ENCODE results near the gene ELMO1. TPM values are rescaled to one million over a fixed set of nuclear protein-coding genes. Genes with fewer than 3 reads are reported as not detected.

The ELMO1 gene
- total and polyA plus RNA-seq, 4 donors, result 6.7 to 51.5 (median 14.8) TPM

- Histone ChIP-seq H3K4me3 (ENCODE audit: low read depth in 1 of 3, low read length in 3 of 3) (no peak overlapping the region), H3K9me3 (ENCODE audit: control insufficient read depth in 4 of 4, low read length in 3 of 4) (peaks cover 0 to 6% (median 2%) of the 10 kb centered on the region in 4 donors), H3K27me3 (ENCODE audit: control insufficient read depth in 4 of 4, insufficient read depth in 4 of 4, low read length in 3 of 4) (no peaks in the 10 kb centered on the region), H3K36me3 (ENCODE audit: control insufficient read depth in 4 of 4, insufficient read depth in 3 of 4, low read depth in 1 of 4, low read length in 3 of 4) (no peaks in the 10 kb centered on the region), H3K9ac (ENCODE audit: low read depth in 1 of 2, low read length in 2 of 2) (no peak overlapping the region), H3K27ac (ENCODE audit: low read depth in 1 of 2, low read length in 2 of 2) (no peak overlapping the region), H3K4me1 (ENCODE audit: control insufficient read depth in 4 of 4, insufficient read depth in 4 of 4, low read length in 3 of 4) (peaks cover 0 to 4% (median 0%) of the 10 kb centered on the region in 4 donors)
- DNase-seq (ENCODE audit: low spot score), result no peak
- WGBS, result 96% methylated on average over 4 of the region's 4 CpGs
- no peak for TF ChIP-seq GABPA (IDR thresholded peaks at IDR 0.05 in 1 of 2, conservative IDR thresholded peaks at IDR 0.05 in 1 of 2)
- TF ChIP-seq JUND (IDR thresholded peaks at IDR 0.05), result no peak
- TF ChIP-seq HNF4G (IDR thresholded peaks at IDR 0.05), result no peak
- TF ChIP-seq RXRA (IDR thresholded peaks at IDR 0.05), result no peak
- TF ChIP-seq REST (IDR thresholded peaks at IDR 0.05), result no peak
- TF ChIP-seq EGR1 (IDR thresholded peaks at IDR 0.05; ENCODE audit: low read depth in 2 of 2), result no peak
- TF ChIP-seq HNF4A (conservative IDR thresholded peaks at IDR 0.05), result no peak
- no peak for TF ChIP-seq MAX (IDR thresholded peaks at IDR 0.05)
- no peak for TF ChIP-seq FOXA1 (IDR thresholded peaks at IDR 0.05)
- TF ChIP-seq YY1 (IDR thresholded peaks at IDR 0.05), result no peak
- TF ChIP-seq RAD21 (IDR thresholded peaks at IDR 0.05), result no peak
- no peak for TF ChIP-seq CTCF (IDR thresholded peaks at IDR 0.05; ENCODE audit: low read depth, low read length, missing input control)
These were observed 67.8 kb downstream of the ELMO1 start for GRCh38 chr7:37380831-37381230.

- Histone ChIP-seq H3K9ac (ENCODE audit: low read depth in 1 of 2, low read length in 2 of 2) (no peak overlapping the region), H3K27me3 (ENCODE audit: control insufficient read depth in 4 of 4, insufficient read depth in 4 of 4, low read length in 3 of 4) (no peaks in the 10 kb centered on the region), H3K9me3 (ENCODE audit: control insufficient read depth in 4 of 4, low read length in 3 of 4) (peaks cover 0 to 6% (median 2%) of the 10 kb centered on the region in 4 donors), H3K4me3 (ENCODE audit: low read depth in 1 of 3, low read length in 3 of 3) (no peak overlapping the region), H3K27ac (ENCODE audit: low read depth in 1 of 2, low read length in 2 of 2) (no peak overlapping the region), H3K36me3 (ENCODE audit: control insufficient read depth in 4 of 4, insufficient read depth in 3 of 4, low read depth in 1 of 4, low read length in 3 of 4) (no peaks in the 10 kb centered on the region), H3K4me1 (ENCODE audit: control insufficient read depth in 4 of 4, insufficient read depth in 4 of 4, low read length in 3 of 4) (peaks cover 0 to 4% (median 0%) of the 10 kb centered on the region in 4 donors)
- no peak for DNase-seq (ENCODE audit: low spot score)
- 86% methylated on average over 4 of the region's 4 CpGs for WGBS
- TF ChIP-seq NR2F2 (IDR thresholded peaks at IDR 0.05) (no peak), FOXA1 (IDR thresholded peaks at IDR 0.05) (no peak), ZBTB33 (IDR thresholded peaks at IDR 0.05) (no peak), GABPA (IDR thresholded peaks at IDR 0.05 in 1 of 2, conservative IDR thresholded peaks at IDR 0.05 in 1 of 2) (no peak), FOXA2 (IDR thresholded peaks at IDR 0.05) (no peak), REST (IDR thresholded peaks at IDR 0.05) (no peak), SP1 (IDR thresholded peaks at IDR 0.05) (no peak), EGR1 (IDR thresholded peaks at IDR 0.05; ENCODE audit: low read depth in 2 of 2) (no peak), RXRA (IDR thresholded peaks at IDR 0.05) (no peak), ATF3 (IDR thresholded peaks at IDR 0.05) (no peak), MAX (IDR thresholded peaks at IDR 0.05) (no peak), YY1 (IDR thresholded peaks at IDR 0.05) (no peak), TAF1 (conservative IDR thresholded peaks at IDR 0.05) (no peak), RAD21 (IDR thresholded peaks at IDR 0.05) (no peak), HNF4A (conservative IDR thresholded peaks at IDR 0.05) (no peak), HNF4G (IDR thresholded peaks at IDR 0.05) (no peak)
These were observed 69.0 kb downstream of the ELMO1 start for GRCh38 chr7:37379546-37380277.

Data from liver (tissue), 9 donors.